HepG2 (cell line): Measurements from ENCODE around the gene IPO5. TPM values are rescaled to one million over a fixed set of nuclear protein-coding genes. Genes with fewer than 3 reads are reported as not detected.

Source experiments
- CREB1 ChIP-seq, 2 experiments: fragments of 450-650 bp in 1 of 2; IDR thresholded peaks; 2 replicates each; pipeline ENCODE4 v1.6.1; 2016 to 2017; ENCODE audit warnings: control low read depth in 1 of 2, mild to moderate bottlenecking in 1 of 2, missing compliant biosample characterization in 1 of 2, missing genetic modification characterization in 1 of 2
- ELK4 ChIP-seq: sonication (generic); formaldehyde crosslinking; IDR thresholded peaks from 2 replicates; pipeline ENCODE4 v1.9.0; 2021; ENCODE audit warnings: missing genetic modification reagents, borderline replicate concordance
- FOXA3 ChIP-seq: IDR thresholded peaks from 2 replicates; pipeline ENCODE4 v1.6.1; 2016; ENCODE audit warnings: missing genetic modification reagents, missing compliant biosample characterization
- HCFC1 ChIP-seq: fragments of 150-350 bp; IDR thresholded peaks from 2 replicates; pipeline ENCODE4 v1.6.1; 2014; ENCODE audit warnings: low read depth, low read length
- HNF1A ChIP-seq, 2 experiments: sonication (generic) in 1 of 2; formaldehyde crosslinking in 1 of 2; IDR thresholded peaks; 2 replicates each; pipeline versions ENCODE4 v1.4.0 to v1.6.1; 2016 to 2020; ENCODE audit warnings: borderline replicate concordance in 1 of 2, low read depth in 1 of 2, mild to moderate bottlenecking in 1 of 2, missing genetic modification reagents in 1 of 2
- IRX3 ChIP-seq: sonication (generic); formaldehyde crosslinking; IDR thresholded peaks from 2 replicates; pipeline ENCODE4 v1.8.1; 2023; ENCODE audit warnings: mild to moderate bottlenecking, low read depth, missing genetic modification reagents, borderline replicate concordance
- MTERF4 ChIP-seq: sonication (generic); formaldehyde crosslinking; IDR thresholded peaks from 2 replicates; pipeline ENCODE4 v1.8.0; 2023; ENCODE audit warnings: mild to moderate bottlenecking, missing genetic modification reagents
- MYPOP ChIP-seq: sonication (generic); formaldehyde crosslinking; IDR thresholded peaks from 2 replicates; pipeline ENCODE4 v1.8.1; 2023; ENCODE audit warnings: mild to moderate bottlenecking, moderate library complexity, missing genetic modification reagents
- RARA ChIP-seq: IDR thresholded peaks from 2 replicates; pipeline ENCODE4 v1.6.1; 2016; ENCODE audit warnings: missing genetic modification reagents, missing compliant biosample characterization
- SP1 ChIP-seq, 2 experiments: fragments of 450-650 bp in 1 of 2; sonication (generic) in 1 of 2; formaldehyde crosslinking in 1 of 2; IDR thresholded peaks; 2 replicates each; pipeline versions ENCODE4 v1.4.0 to v1.6.1; 2016 to 2020; ENCODE audit warnings: missing genetic modification reagents in 1 of 2
- STAT5B ChIP-seq: sonication (generic); formaldehyde crosslinking; IDR thresholded peaks from 2 replicates; pipeline ENCODE4 v1.4.0; 2020; ENCODE audit warnings: missing genetic modification reagents
- TOPORS ChIP-seq: sonication (generic); formaldehyde crosslinking; IDR thresholded peaks from 2 replicates; pipeline ENCODE4 v1.8.0; 2023; ENCODE audit warnings: mild to moderate bottlenecking, missing genetic modification reagents
- UBTF ChIP-seq: sonication (generic); formaldehyde crosslinking; IDR thresholded peaks from 2 replicates; pipeline ENCODE4 v1.4.0; 2020; ENCODE audit warnings: mild to moderate bottlenecking, missing genetic modification reagents
- ZNF33A ChIP-seq: sonication (generic); formaldehyde crosslinking; IDR thresholded peaks from 2 replicates; pipeline ENCODE4 v1.5.1; 2020; ENCODE audit warnings: missing genetic modification reagents, mild to moderate bottlenecking, moderate library complexity, borderline replicate concordance
- ZNF556 ChIP-seq: sonication (generic); formaldehyde crosslinking; IDR thresholded peaks from 2 replicates; pipeline ENCODE4 v1.4.0; 2020; ENCODE audit warnings: mild to moderate bottlenecking, missing genetic modification reagents, borderline replicate concordance
- ZNF567 ChIP-seq: sonication (generic); formaldehyde crosslinking; IDR thresholded peaks from 2 replicates; pipeline ENCODE4 v1.8.1; 2023; ENCODE audit warnings: mild to moderate bottlenecking, missing genetic modification reagents, borderline replicate concordance
- ZNF580 ChIP-seq: IDR thresholded peaks from 2 replicates; pipeline ENCODE4 v1.6.1; 2016; ENCODE audit warnings: low read depth, borderline replicate concordance
- polyA plus RNA-seq, 8 experiments: library from polyadenylated mRNA; depleted of rRNA in 3 of 8; stranded (reverse) in 7 of 8; unstranded in 1 of 8; fragments of >200 nt; fragmentation: Illumina TruSeq in 4 of 8; extraction: Trizol in 4 of 8; gene quantifications; 2 replicates each; pipeline versions ENCODE4 v1.2.1 to v1.2.3, GENCODE V29; 2011 to 2016; ENCODE audit warnings: low read depth in 4 of 8, missing spikeins in 1 of 8, mixed read lengths in 1 of 8; ENCODE audit not compliant: insufficient read depth in 1 of 8
- total RNA-seq, 5 experiments: library from RNA; depleted of rRNA; stranded (reverse); fragments of >200 nt; fragmentation: Illumina TruSeq; extraction: Trizol; gene quantifications; 2 replicates each; pipeline ENCODE4 v1.2.3, GENCODE V29; 2016; ENCODE audit warnings: low read depth in 1 of 5

IPO5 gene
- total and polyA plus RNA-seq, 2 of the 13 experiments (the other 11 are each of a cell fraction or from before 2014, with no cell fraction given) = 155 to 242 TPM

GRCh38 chr13:98050041-98050466, 96.6 kb downstream of the IPO5 start (continued):
- TF ChIP-seq HNF1A (IDR thresholded peaks at IDR 0.05; ENCODE audit: low read depth) (peak; percentile 52; the same call in 1 of the 2 replicates), HNF1A (CRISPR knock-in tag; IDR thresholded peaks at IDR 0.05; ENCODE audit: borderline replicate concordance) (no peak), HCFC1 (no peak), ZNF580 (CRISPR knock-in tag) (no peak), MTERF4 (CRISPR knock-in tag) (no peak), FOXA3 (CRISPR knock-in tag) (peak; percentile 94), ZNF556 (CRISPR knock-in tag) (no peak), ZNF567 (CRISPR knock-in tag) (0 out of 2 replicates have a peak, but pooled peaks have one; percentile 26), SP1 (IDR thresholded peaks at IDR 0.05) (no peak), SP1 (CRISPR knock-in tag; IDR thresholded peaks at IDR 0.05) (no peak), CREB1 (IDR thresholded peaks at IDR 0.05) (no peak), CREB1 (CRISPR knock-in tag; IDR thresholded peaks at IDR 0.05) (peak; percentile 62), UBTF (CRISPR knock-in tag) (no peak), IRX3 (CRISPR knock-in tag) (no peak), TOPORS (CRISPR knock-in tag) (no peak), ELK4 (CRISPR knock-in tag) (no peak), RARA (CRISPR knock-in tag) (peak; percentile 95), MYPOP (CRISPR knock-in tag) (no peak), STAT5B (CRISPR knock-in tag) (no peak), ZNF33A (CRISPR knock-in tag) (no peak)
